ENCODE measurements around the gene RBP3.

The RBP3 gene

GRCh38 chr10:47311932-47312662, 36.1 kb upstream of the RBP3 start:
- Mint-ChIP-seq H3K4me3 (no peak overlapping the region), H3K9me3 (no peaks in the 10 kb centered on the region), H3K27ac (no peak overlapping the region), H3K27me3 (no peaks in the 10 kb centered on the region), H3K36me3 (ENCODE audit: low read depth) (no peaks in the 10 kb centered on the region), H3K4me1 (peaks cover 14% of the 10 kb centered on the region)
- ATAC-seq: peak; percentile 92
- peak; percentile 86 for DNase-seq

- H3K27ac Mint-ChIP-seq: no peak overlapping the region
- H3K9me3 Mint-ChIP-seq: no peaks in the 10 kb centered on the region
- H3K27me3 Mint-ChIP-seq: no peaks in the 10 kb centered on the region
- no peaks in the 10 kb centered on the region for H3K36me3 Mint-ChIP-seq (ENCODE audit: low read depth)
- no peak for ATAC-seq
- no peak for DNase-seq
- H3K4me3 Mint-ChIP-seq: no peak overlapping the region
- H3K4me1 Mint-ChIP-seq: peaks cover 14% of the 10 kb centered on the region
These were observed 35.5 kb upstream of the RBP3 start for GRCh38 chr10:47312663-47312995.

- H3K27ac Mint-ChIP-seq: no peak overlapping the region
- no peak for ATAC-seq
- no peak for DNase-seq
- no peaks in the 10 kb centered on the region for H3K36me3 Mint-ChIP-seq (ENCODE audit: low read depth)
- H3K27me3 Mint-ChIP-seq: no peaks in the 10 kb centered on the region
- no peaks in the 10 kb centered on the region for H3K9me3 Mint-ChIP-seq
- H3K4me3 Mint-ChIP-seq: no peak overlapping the region
- H3K4me1 Mint-ChIP-seq: peaks cover 14% of the 10 kb centered on the region
These were observed 33.7 kb upstream of the RBP3 start for GRCh38 chr10:47314416-47314970.

- no peak for DNase-seq
- Mint-ChIP-seq H3K27ac (no peak overlapping the region), H3K4me1 (peaks cover 14% of the 10 kb centered on the region), H3K27me3 (no peaks in the 10 kb centered on the region), H3K36me3 (ENCODE audit: low read depth) (no peaks in the 10 kb centered on the region), H3K4me3 (no peak overlapping the region), H3K9me3 (no peaks in the 10 kb centered on the region)
- no peak for ATAC-seq
These were observed 32.7 kb upstream of the RBP3 start for GRCh38 chr10:47315421-47315820.

GRCh38 chr10:47316131-47316530, 32.0 kb upstream of the RBP3 start:
- no peaks in the 10 kb centered on the region for H3K36me3 Mint-ChIP-seq (ENCODE audit: low read depth)
- no peaks in the 10 kb centered on the region for H3K9me3 Mint-ChIP-seq
- H3K4me1 Mint-ChIP-seq: peaks cover 10% of the 10 kb centered on the region
- ATAC-seq (no peak), DNase-seq (no peak)
- no peak overlapping the region for H3K4me3 Mint-ChIP-seq
- no peaks in the 10 kb centered on the region for H3K27me3 Mint-ChIP-seq
- no peak overlapping the region for H3K27ac Mint-ChIP-seq

GRCh38 chr10:47317251-47317650, 30.9 kb upstream of the RBP3 start:
- Mint-ChIP-seq H3K4me3 (no peak overlapping the region), H3K36me3 (ENCODE audit: low read depth) (no peaks in the 10 kb centered on the region), H3K9me3 (no peaks in the 10 kb centered on the region), H3K27me3 (no peaks in the 10 kb centered on the region), H3K4me1 (no peaks in the 10 kb centered on the region), H3K27ac (no peak overlapping the region)
- DNase-seq (no peak), ATAC-seq (no peak)

- Mint-ChIP-seq H3K36me3 (ENCODE audit: low read depth) (no peaks in the 10 kb centered on the region), H3K4me3 (no peak overlapping the region), H3K4me1 (no peaks in the 10 kb centered on the region), H3K9me3 (no peaks in the 10 kb centered on the region), H3K27ac (no peak overlapping the region), H3K27me3 (no peaks in the 10 kb centered on the region)
- ATAC-seq: no peak
- DNase-seq: no peak
These were observed 29.5 kb upstream of the RBP3 start for GRCh38 chr10:47318706-47319105.

- ATAC-seq (no peak), DNase-seq (no peak)
- Mint-ChIP-seq H3K27ac (no peak overlapping the region), H3K4me3 (no peak overlapping the region), H3K9me3 (no peaks in the 10 kb centered on the region), H3K36me3 (ENCODE audit: low read depth) (no peaks in the 10 kb centered on the region), H3K27me3 (no peaks in the 10 kb centered on the region), H3K4me1 (no peaks in the 10 kb centered on the region)
These were observed 28.4 kb upstream of the RBP3 start for GRCh38 chr10:47319784-47320183.

- Mint-ChIP-seq H3K9me3 (no peaks in the 10 kb centered on the region), H3K27me3 (no peaks in the 10 kb centered on the region), H3K4me1 (no peaks in the 10 kb centered on the region), H3K36me3 (ENCODE audit: low read depth) (no peaks in the 10 kb centered on the region), H3K4me3 (no peak overlapping the region), H3K27ac (no peak overlapping the region)
- ATAC-seq (no peak), DNase-seq (no peak)
These were observed 27.4 kb upstream of the RBP3 start for GRCh38 chr10:47320812-47321211.

- Mint-ChIP-seq H3K27ac (no peak overlapping the region), H3K4me3 (no peak overlapping the region), H3K36me3 (ENCODE audit: low read depth) (no peaks in the 10 kb centered on the region), H3K4me1 (no peaks in the 10 kb centered on the region), H3K27me3 (no peaks in the 10 kb centered on the region), H3K9me3 (no peaks in the 10 kb centered on the region)
- ATAC-seq (no peak), DNase-seq (no peak)
These were observed 26.5 kb upstream of the RBP3 start for GRCh38 chr10:47321521-47322195.

GRCh38 chr10:47322300-47323061, 25.7 kb upstream of the RBP3 start, which contains the start of gene GDF2:
Gene GDF2 (plus strand): TSS chr10:47322454. CDS start chr10:47322669, 215 bp downstream.
- H3K36me3 Mint-ChIP-seq (ENCODE audit: low read depth): no peaks in the 10 kb centered on the region
- no peaks in the 10 kb centered on the region for H3K9me3 Mint-ChIP-seq
- DNase-seq: no peak
- H3K4me3 Mint-ChIP-seq: no peak within 1 kb of the TSS
- no peak for ATAC-seq
- H3K27me3 Mint-ChIP-seq: no peaks in the 10 kb centered on the region
- H3K4me1 Mint-ChIP-seq: no peaks in the 10 kb centered on the region
- H3K27ac Mint-ChIP-seq: no peak within 1 kb of the TSS

GRCh38 chr10:47323087-47323486, 25.1 kb upstream of the RBP3 start:
- Mint-ChIP-seq H3K9me3 (no peaks in the 10 kb centered on the region), H3K4me1 (no peaks in the 10 kb centered on the region), H3K4me3 (no peak overlapping the region), H3K27me3 (no peaks in the 10 kb centered on the region), H3K27ac (no peak overlapping the region), H3K36me3 (ENCODE audit: low read depth) (no peaks in the 10 kb centered on the region)
- ATAC-seq (no peak), DNase-seq (no peak)

GRCh38 chr10:47323636-47324296, 24.4 kb upstream of the RBP3 start:
- Mint-ChIP-seq H3K36me3 (ENCODE audit: low read depth) (no peaks in the 10 kb centered on the region), H3K4me3 (no peak overlapping the region), H3K4me1 (no peaks in the 10 kb centered on the region), H3K27ac (no peak overlapping the region), H3K27me3 (no peaks in the 10 kb centered on the region), H3K9me3 (no peaks in the 10 kb centered on the region)
- DNase-seq (no peak), ATAC-seq (no peak)
